ENCODE data around the gene PRKCZ. TPM values are rescaled to one million over a fixed set of nuclear protein-coding genes. Genes with fewer than 3 reads are reported as not detected.

PRKCZ gene
- total RNA-seq, 2 donors from 2014 or later = 34.5 to 46.7 TPM

- intact Hi-C loops (cut with DNase I) = no loop called here
- Histone ChIP-seq H3K27ac (peak overlapping the region in 1 of 2 donors; percentile 42), H3K9me3 (no peaks in the 10 kb centered on the region), H3K27me3 (replicated peaks; ENCODE audit: insufficient read depth) (no peaks in the 10 kb centered on the region), H3K36me3 (no peaks in the 10 kb centered on the region), H3K4me3 (no peak overlapping the region), H3K4me1 (replicated peaks) (no peaks in the 10 kb centered on the region)
- TF ChIP-seq POLR2A (IDR thresholded peaks at IDR 0.05) (no peak), CTCF (IDR thresholded peaks at IDR 0.05) (no peak)
- 66% methylated on average over 9 of the region's 9 CpGs for WGBS
- no peak for DNase-seq (ENCODE audit: low spot score)
Observed at GRCh38 chr1:2175055-2175414, 124.8 kb downstream of the PRKCZ start.

GRCh38 chr1:2175681-2176454 lies 125.7 kb downstream of the PRKCZ start:
- no peak for DNase-seq (ENCODE audit: low spot score)
- no peak overlapping the region for H3K4me3 ChIP-seq
- intact Hi-C loops (cut with DNase I) = no loop called here

DNA sequence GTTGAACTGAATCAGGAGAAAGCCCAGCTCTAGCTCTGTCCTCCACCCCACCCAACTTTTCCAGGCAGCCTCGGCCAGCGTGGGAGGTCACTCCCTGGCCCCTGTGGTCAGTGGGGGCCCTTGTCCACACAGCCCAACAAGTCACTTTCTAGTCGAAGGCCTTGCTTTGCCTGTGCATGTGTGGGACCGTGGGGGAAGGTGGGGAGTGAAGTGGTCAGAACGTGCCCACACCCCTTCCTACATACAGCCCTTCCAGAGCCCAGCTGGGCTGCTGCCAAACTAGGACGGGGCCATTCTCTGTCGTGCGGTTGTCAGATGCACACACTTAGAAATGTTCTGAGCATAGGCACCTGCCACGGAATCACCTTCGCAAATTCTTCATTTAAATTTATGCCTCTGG lies 126.4 kb downstream of the PRKCZ start:
- H3K4me3 ChIP-seq = no peak overlapping the region
- TF ChIP-seq POLR2AphosphoS5 (IDR thresholded peaks at IDR 0.05) = no peak
- no peak for TF ChIP-seq CTCF (IDR thresholded peaks at IDR 0.05)
- no peak for TF ChIP-seq POLR2A (IDR thresholded peaks at IDR 0.05)
- H3K27ac ChIP-seq = no peak overlapping the region
- H3K27me3 ChIP-seq (replicated peaks; ENCODE audit: insufficient read depth) = no peaks in the 10 kb centered on the region
- 77% methylated on average over 10 of the region's 10 CpGs for WGBS
- H3K36me3 ChIP-seq = no peaks in the 10 kb centered on the region
- H3K4me1 ChIP-seq (replicated peaks) = no peaks in the 10 kb centered on the region
- H3K9me3 ChIP-seq = no peaks in the 10 kb centered on the region
- intact Hi-C loops (cut with DNase I) = no loop called here
- DNase-seq (ENCODE audit: low spot score) = no peak

More at GRCh38 chr1:2175681-2176454, 125.7 kb downstream of the PRKCZ start:
- H3K27me3 ChIP-seq (replicated peaks; ENCODE audit: insufficient read depth) = no peaks in the 10 kb centered on the region
- TF ChIP-seq POLR2A (IDR thresholded peaks at IDR 0.05) = no peak
- no peaks in the 10 kb centered on the region for H3K9me3 ChIP-seq
- no peaks in the 10 kb centered on the region for H3K36me3 ChIP-seq
- WGBS = 87% methylated on average over 42 of the region's 42 CpGs
- no peaks in the 10 kb centered on the region for H3K4me1 ChIP-seq (replicated peaks)
- no peak overlapping the region for H3K27ac ChIP-seq

GRCh38 chr1:2177541-2177940 lies 127.3 kb downstream of the PRKCZ start:
- WGBS = 94% methylated on average over 21 of the region's 21 CpGs
- TF ChIP-seq CTCF (IDR thresholded peaks at IDR 0.05) (no peak), POLR2AphosphoS5 (IDR thresholded peaks at IDR 0.05) (no peak), POLR2A (IDR thresholded peaks at IDR 0.05) (no peak)
- Histone ChIP-seq H3K36me3 (no peaks in the 10 kb centered on the region), H3K9me3 (no peaks in the 10 kb centered on the region), H3K4me1 (replicated peaks) (no peaks in the 10 kb centered on the region), H3K27ac (no peak overlapping the region), H3K4me3 (no peak overlapping the region), H3K27me3 (replicated peaks; ENCODE audit: insufficient read depth) (no peaks in the 10 kb centered on the region)
- intact Hi-C loops (cut with DNase I) = no loop called here
- DNase-seq (ENCODE audit: low spot score) = no peak

- H3K9me3 ChIP-seq = no peaks in the 10 kb centered on the region
- H3K36me3 ChIP-seq = no peaks in the 10 kb centered on the region
- intact Hi-C loops (cut with DNase I) = no loop called here
- WGBS = 92% methylated on average over 17 of the region's 18 CpGs
- no peaks in the 10 kb centered on the region for H3K4me1 ChIP-seq (replicated peaks)
- DNase-seq (ENCODE audit: low spot score) = no peak
- no peak overlapping the region for H3K27ac ChIP-seq
- no peaks in the 10 kb centered on the region for H3K27me3 ChIP-seq (replicated peaks; ENCODE audit: insufficient read depth)
- no peak for TF ChIP-seq POLR2AphosphoS5 (IDR thresholded peaks at IDR 0.05)
- TF ChIP-seq CTCF (IDR thresholded peaks at IDR 0.05) = no peak
- TF ChIP-seq POLR2A (IDR thresholded peaks at IDR 0.05) = no peak
- H3K4me3 ChIP-seq = no peak overlapping the region
Observed at GRCh38 chr1:2177946-2178538, 127.8 kb downstream of the PRKCZ start.
